ENCODE results near the gene CPNE9. TPM values are rescaled to one million over a fixed set of nuclear protein-coding genes. Genes with fewer than 3 reads are reported as not detected.

CPNE9 gene
- total and polyA plus RNA-seq, 2 experiments from 2014 or later: 7.0 to 8.8 TPM

DNA sequence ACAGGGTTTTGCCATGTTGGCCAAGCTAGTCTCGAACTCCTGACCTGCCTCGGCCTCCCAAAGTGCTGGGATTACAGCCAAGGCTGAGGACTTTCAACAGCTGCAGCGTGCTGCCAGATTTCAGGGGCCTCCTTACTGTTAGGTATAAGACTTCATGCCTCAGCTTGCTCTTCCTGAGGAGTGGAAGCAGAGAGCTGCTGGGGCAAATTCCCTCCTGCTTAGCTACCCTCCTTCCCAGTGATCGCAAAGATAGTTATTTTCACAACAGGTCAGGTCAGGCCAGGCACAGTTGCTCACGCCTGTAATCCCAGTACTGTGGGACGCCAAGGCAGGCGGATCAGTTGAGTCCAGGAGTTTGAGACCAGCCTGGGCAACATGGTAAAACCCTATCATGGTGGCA is 2.6 kb upstream of the CPNE9 start (continued):
- TF ChIP-seq, protein P1, sequence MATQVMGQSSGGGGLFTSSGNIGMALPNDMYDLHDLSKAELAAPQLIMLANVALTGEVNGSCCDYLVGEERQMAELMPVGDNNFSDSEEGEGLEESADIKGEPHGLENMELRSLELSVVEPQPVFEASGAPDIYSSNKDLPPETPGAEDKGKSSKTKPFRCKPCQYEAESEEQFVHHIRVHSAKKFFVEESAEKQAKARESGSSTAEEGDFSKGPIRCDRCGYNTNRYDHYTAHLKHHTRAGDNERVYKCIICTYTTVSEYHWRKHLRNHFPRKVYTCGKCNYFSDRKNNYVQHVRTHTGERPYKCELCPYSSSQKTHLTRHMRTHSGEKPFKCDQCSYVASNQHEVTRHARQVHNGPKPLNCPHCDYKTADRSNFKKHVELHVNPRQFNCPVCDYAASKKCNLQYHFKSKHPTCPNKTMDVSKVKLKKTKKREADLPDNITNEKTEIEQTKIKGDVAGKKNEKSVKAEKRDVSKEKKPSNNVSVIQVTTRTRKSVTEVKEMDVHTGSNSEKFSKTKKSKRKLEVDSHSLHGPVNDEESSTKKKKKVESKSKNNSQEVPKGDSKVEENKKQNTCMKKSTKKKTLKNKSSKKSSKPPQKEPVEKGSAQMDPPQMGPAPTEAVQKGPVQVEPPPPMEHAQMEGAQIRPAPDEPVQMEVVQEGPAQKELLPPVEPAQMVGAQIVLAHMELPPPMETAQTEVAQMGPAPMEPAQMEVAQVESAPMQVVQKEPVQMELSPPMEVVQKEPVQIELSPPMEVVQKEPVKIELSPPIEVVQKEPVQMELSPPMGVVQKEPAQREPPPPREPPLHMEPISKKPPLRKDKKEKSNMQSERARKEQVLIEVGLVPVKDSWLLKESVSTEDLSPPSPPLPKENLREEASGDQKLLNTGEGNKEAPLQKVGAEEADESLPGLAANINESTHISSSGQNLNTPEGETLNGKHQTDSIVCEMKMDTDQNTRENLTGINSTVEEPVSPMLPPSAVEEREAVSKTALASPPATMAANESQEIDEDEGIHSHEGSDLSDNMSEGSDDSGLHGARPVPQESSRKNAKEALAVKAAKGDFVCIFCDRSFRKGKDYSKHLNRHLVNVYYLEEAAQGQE (IDR thresholded peaks at IDR 0.05; ENCODE audit: unreplicated experiment): no peak
- TF ChIP-seq EZH2 (IDR thresholded peaks at IDR 0.05; ENCODE audit: low read depth, unreplicated experiment): no peak
- no peak for TF ChIP-seq ZNF331 (CRISPR knock-in tag; IDR thresholded peaks at IDR 0.05; ENCODE audit: low read depth)
- TF ChIP-seq EZH2phosphoT487 (IDR thresholded peaks at IDR 0.05; ENCODE audit: unreplicated experiment): no peak
- no peak for TF ChIP-seq NANOG (IDR thresholded peaks at IDR 0.05; ENCODE audit: borderline replicate concordance)
- TF ChIP-seq, protein P2, sequence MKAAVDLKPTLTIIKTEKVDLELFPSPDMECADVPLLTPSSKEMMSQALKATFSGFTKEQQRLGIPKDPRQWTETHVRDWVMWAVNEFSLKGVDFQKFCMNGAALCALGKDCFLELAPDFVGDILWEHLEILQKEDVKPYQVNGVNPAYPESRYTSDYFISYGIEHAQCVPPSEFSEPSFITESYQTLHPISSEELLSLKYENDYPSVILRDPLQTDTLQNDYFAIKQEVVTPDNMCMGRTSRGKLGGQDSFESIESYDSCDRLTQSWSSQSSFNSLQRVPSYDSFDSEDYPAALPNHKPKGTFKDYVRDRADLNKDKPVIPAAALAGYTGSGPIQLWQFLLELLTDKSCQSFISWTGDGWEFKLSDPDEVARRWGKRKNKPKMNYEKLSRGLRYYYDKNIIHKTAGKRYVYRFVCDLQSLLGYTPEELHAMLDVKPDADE (IDR thresholded peaks at IDR 0.05): no peak
- TF ChIP-seq STAT1 (IDR thresholded peaks at IDR 0.05; ENCODE audit: unreplicated experiment): no peak
- TF ChIP-seq JUNB (IDR thresholded peaks at IDR 0.05; ENCODE audit: unreplicated experiment): no peak

DNA sequence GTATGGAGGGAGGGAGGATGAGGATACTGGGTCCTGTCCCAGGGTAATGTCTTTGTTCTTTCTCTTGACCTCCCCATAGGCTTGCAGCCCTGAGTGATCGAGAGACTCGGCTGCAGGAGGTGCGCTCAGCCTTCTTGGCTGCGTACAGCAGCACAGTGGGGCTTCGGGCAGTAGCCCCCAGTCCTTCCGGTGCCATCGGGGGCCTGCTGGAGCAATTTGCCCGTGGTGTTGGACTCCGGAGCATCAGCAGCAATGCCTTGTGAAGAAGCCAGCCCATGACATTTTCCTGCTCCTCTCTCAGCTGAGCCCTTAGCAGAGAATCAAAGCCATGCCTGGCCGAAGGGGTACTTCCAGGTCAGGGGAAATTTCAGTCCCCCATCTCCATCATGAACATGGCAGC is 1.9 kb upstream of the CPNE9 start:
- Histone ChIP-seq H2AFZ (no peak overlapping the region), H3K4me3 (no peak overlapping the region), H3K4me1 (ENCODE audit: insufficient read depth) (peaks cover 4% of the 10 kb centered on the region; the same call in 1 of the 2 replicates), H3K79me2 (replicated peaks; ENCODE audit: insufficient read depth) (no peaks in the 10 kb centered on the region), H3K4me2 (no peak overlapping the region), H3F3A (replicated peaks; ENCODE audit: low read depth) (peaks cover 8% of the 10 kb centered on the region; the same call in 1 of the 2 replicates), H4K20me1 (replicated peaks; ENCODE audit: insufficient read depth) (no peaks in the 10 kb centered on the region; the same call in 1 of the 2 replicates), H3K27me3 (ENCODE audit: insufficient read depth) (peaks cover 17% of the 10 kb centered on the region), H3K9me2 (ENCODE audit: insufficient read depth) (no peaks in the 10 kb centered on the region), H3K27ac (ENCODE audit: low read depth) (no peak overlapping the region), H3K36me3 (ENCODE audit: insufficient read depth) (no peaks in the 10 kb centered on the region)
- TF ChIP-seq ZNF114 (CRISPR knock-in tag; IDR thresholded peaks at IDR 0.05): no peak
- TF ChIP-seq, protein P3, sequence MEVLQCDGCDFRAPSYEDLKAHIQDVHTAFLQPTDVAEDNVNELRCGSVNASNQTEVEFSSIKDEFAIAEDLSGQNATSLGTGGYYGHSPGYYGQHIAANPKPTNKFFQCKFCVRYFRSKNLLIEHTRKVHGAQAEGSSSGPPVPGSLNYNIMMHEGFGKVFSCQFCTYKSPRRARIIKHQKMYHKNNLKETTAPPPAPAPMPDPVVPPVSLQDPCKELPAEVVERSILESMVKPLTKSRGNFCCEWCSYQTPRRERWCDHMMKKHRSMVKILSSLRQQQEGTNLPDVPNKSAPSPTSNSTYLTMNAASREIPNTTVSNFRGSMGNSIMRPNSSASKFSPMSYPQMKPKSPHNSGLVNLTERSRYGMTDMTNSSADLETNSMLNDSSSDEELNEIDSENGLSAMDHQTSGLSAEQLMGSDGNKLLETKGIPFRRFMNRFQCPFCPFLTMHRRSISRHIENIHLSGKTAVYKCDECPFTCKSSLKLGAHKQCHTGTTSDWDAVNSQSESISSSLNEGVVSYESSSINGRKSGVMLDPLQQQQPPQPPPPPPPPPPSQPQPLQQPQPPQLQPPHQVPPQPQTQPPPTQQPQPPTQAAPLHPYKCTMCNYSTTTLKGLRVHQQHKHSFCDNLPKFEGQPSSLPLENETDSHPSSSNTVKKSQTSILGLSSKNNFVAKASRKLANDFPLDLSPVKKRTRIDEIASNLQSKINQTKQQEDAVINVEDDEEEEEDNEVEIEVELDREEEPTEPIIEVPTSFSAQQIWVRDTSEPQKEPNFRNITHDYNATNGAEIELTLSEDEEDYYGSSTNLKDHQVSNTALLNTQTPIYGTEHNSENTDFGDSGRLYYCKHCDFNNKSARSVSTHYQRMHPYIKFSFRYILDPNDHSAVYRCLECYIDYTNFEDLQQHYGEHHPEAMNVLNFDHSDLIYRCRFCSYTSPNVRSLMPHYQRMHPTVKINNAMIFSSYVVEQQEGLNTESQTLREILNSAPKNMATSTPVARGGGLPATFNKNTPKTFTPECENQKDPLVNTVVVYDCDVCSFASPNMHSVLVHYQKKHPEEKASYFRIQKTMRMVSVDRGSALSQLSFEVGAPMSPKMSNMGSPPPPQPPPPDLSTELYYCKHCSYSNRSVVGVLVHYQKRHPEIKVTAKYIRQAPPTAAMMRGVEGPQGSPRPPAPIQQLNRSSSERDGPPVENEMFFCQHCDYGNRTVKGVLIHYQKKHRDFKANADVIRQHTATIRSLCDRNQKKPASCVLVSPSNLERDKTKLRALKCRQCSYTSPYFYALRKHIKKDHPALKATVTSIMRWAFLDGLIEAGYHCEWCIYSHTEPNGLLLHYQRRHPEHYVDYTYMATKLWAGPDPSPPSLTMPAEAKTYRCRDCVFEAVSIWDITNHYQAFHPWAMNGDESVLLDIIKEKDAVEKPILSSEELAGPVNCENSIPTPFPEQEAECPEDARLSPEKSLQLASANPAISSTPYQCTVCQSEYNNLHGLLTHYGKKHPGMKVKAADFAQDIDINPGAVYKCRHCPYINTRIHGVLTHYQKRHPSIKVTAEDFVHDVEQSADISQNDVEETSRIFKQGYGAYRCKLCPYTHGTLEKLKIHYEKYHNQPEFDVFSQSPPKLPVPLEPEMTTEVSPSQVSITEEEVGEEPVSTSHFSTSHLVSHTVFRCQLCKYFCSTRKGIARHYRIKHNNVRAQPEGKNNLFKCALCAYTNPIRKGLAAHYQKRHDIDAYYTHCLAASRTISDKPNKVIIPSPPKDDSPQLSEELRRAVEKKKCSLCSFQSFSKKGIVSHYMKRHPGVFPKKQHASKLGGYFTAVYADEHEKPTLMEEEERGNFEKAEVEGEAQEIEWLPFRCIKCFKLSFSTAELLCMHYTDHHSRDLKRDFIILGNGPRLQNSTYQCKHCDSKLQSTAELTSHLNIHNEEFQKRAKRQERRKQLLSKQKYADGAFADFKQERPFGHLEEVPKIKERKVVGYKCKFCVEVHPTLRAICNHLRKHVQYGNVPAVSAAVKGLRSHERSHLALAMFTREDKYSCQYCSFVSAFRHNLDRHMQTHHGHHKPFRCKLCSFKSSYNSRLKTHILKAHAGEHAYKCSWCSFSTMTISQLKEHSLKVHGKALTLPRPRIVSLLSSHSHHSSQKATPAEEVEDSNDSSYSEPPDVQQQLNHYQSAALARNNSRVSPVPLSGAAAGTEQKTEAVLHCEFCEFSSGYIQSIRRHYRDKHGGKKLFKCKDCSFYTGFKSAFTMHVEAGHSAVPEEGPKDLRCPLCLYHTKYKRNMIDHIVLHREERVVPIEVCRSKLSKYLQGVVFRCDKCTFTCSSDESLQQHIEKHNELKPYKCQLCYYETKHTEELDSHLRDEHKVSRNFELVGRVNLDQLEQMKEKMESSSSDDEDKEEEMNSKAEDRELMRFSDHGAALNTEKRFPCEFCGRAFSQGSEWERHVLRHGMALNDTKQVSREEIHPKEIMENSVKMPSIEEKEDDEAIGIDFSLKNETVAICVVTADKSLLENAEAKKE (CRISPR knock-in tag; IDR thresholded peaks at IDR 0.05): no peak
- TF ChIP-seq JUNB (IDR thresholded peaks at IDR 0.05; ENCODE audit: unreplicated experiment): no peak
- TF ChIP-seq NANOG (IDR thresholded peaks at IDR 0.05; ENCODE audit: borderline replicate concordance): no peak
- no peak for TF ChIP-seq CREB1 (CRISPR knock-in tag; IDR thresholded peaks at IDR 0.05; ENCODE audit: low read depth)
- TF ChIP-seq ZNF331 (CRISPR knock-in tag; IDR thresholded peaks at IDR 0.05; ENCODE audit: low read depth): no peak
- Mint-ChIP-seq H3K4me1 (peaks cover 10% of the 10 kb centered on the region), H3K4me3 (no peak overlapping the region), H3K9me3 (no peaks in the 10 kb centered on the region), H3K36me3 (ENCODE audit: low read depth) (no peaks in the 10 kb centered on the region; the same call in 2 of the 3 replicates), H3K27ac (no peak overlapping the region), H3K27me3 (ENCODE audit: insufficient read depth, low read depth, poor library complexity) (peaks cover 17% of the 10 kb centered on the region)
- DNase-seq (ENCODE audit: low spot score): no peak
- no peak for ATAC-seq
